NCI-H510A treated with DMSO at 0.1 percent for 48 hours (cell line): Measurements from ENCODE around the gene SELPLG.
"Not testable (repeated sequence)": the region's sequence is repeated elsewhere in the genome, so short reads cannot be mapped to it uniquely, and the experiment has no call there.

Source experiments
- DNase-seq: peaks from one replicate; lab custom pipeline; 2025; lab: John Stamatoyannopoulos, UW

The SELPLG gene

GRCh38 chr12:108655812-108656175, 22.1 kb upstream of the SELPLG start:
- DNase-seq: not testable (repeated sequence)

DNA sequence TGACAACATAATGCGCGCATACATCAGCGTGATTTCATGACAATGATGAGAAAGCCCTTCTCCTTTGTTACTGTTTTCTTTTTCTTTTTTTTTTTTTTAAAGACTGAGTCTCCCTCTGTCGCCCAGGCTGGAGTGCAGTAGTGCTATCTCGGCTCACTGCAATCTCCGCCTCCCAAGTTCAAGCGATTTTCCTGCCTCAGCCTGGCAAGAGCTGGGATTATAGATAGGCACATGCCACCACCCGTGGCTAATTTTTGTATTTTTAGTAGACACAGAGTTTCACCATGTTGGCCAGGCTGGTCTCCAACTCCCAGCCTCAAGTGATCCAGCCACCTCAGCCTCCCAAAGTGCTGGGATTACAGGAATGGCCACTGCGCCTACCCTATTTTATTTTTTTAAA, 20.9 kb upstream of the SELPLG start:
- not testable (repeated sequence) for DNase-seq

DNA sequence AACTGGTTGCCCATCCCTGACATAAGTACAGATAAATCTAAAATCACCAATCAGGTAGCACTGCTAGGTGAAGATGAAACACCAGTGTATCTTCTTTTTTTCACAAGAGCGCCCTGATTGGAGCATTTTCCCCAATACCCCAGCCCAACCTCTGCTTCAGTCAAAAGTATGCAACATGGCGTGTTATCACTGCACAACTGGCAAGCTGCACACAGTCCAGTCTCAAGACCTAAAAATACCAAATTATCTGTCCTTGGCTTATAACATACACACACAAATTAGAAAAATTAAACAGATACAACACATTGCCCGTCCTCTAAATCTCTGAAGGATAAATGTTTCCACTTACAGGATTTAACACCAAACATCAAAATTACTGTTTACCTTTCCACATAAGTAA, 20.2 kb upstream of the SELPLG start:
- DNase-seq: no peak

DNA sequence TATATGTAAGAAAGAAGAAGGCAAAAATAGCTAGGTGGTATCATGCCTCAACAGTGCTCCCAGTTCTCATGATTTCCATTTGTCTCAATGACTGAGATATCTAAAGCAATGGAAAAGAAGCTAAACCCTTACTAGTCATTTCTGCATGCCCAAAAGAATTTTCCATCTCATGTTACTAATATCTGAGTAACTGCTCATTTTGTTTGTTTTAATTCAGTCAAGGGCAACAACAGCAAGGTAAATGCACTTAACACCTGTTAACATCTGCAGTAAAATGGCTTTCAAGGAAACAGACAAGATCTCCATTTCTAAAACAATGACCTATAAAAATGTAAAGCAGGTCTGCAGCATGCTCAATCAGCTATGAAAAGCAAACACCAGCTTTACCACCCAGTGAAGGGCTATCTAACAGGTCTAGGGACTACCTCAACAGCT, 19.4 kb upstream of the SELPLG start:
- DNase-seq: peak; percentile 84

GRCh38 chr12:108650083-108650482, 16.4 kb upstream of the SELPLG start:
- no peak for DNase-seq

DNA sequence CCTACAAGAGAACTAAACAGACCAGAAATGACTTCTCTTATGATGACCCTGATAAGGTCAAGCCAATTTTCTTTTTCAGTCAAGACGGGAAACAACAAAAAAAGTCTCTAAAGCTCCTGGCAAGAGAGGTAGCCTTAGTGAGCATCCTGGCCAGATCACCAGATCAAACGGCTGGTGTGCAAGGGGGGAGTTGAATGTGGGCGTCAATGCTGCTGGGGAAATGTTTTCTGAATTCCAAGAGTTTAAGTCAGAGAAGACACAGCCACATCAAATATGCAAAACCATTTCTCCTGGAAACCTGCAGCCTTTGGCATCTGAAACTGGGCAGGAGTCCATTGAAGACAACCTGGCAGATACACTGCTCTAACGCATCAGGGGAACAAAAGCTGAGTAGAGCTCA, 16.0 kb upstream of the SELPLG start:
- no peak for DNase-seq

DNA sequence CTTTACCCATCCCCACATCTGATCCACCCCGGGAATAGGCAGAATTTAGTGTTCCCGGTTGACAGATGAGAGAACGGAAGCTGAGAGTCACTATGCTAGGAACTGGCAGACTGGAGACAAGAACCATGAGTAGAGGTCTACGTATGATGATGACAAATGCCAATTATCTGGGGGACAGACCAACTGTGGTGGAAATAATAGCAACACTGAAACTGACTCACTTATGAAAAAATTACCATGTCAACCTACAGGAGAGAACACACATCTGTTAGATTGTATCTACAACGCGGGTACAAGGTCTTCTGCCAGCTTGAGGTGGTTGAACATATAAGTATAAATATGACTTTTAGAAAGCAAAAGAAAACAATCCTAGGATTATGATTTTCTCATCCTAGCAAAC, 15.4 kb upstream of the SELPLG start:
- DNase-seq: no peak

- DNase-seq: no peak
These were observed 14.7 kb upstream of the SELPLG start for GRCh38 chr12:108648371-108648770.

DNA sequence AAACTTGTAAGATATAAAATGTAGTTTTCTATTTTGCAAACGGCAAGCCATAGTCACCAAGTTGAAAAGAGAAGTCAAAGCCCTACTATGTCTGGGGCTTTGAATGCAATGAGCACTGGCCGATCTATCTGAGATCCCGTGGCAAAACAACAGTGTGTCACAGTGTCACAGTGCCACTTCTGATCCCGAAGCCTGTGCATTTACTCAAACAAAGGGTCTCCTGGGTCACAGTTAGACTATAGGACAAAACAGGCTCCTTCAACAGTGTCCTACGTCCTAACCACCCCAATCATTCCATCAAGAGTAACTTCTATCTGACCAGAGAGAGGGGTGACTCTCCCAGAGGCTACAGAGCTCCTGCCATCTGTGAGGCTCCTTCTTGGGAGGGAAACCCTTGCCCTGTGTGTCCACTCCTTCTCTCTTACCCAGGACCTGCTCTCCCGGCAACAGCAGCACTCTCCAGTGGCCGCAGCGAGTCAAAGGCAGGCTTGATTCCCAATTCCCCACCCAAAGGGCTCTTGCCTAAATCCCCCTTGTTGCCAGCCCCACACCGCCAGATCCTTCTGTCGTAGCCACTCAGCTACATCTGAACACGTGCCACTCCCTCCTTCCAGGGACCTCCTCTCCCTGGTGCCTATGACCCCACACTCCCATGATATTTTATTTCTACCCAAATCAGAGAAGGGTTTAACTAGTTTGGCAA, 14.0 kb upstream of the SELPLG start:
- DNase-seq: no peak

DNA sequence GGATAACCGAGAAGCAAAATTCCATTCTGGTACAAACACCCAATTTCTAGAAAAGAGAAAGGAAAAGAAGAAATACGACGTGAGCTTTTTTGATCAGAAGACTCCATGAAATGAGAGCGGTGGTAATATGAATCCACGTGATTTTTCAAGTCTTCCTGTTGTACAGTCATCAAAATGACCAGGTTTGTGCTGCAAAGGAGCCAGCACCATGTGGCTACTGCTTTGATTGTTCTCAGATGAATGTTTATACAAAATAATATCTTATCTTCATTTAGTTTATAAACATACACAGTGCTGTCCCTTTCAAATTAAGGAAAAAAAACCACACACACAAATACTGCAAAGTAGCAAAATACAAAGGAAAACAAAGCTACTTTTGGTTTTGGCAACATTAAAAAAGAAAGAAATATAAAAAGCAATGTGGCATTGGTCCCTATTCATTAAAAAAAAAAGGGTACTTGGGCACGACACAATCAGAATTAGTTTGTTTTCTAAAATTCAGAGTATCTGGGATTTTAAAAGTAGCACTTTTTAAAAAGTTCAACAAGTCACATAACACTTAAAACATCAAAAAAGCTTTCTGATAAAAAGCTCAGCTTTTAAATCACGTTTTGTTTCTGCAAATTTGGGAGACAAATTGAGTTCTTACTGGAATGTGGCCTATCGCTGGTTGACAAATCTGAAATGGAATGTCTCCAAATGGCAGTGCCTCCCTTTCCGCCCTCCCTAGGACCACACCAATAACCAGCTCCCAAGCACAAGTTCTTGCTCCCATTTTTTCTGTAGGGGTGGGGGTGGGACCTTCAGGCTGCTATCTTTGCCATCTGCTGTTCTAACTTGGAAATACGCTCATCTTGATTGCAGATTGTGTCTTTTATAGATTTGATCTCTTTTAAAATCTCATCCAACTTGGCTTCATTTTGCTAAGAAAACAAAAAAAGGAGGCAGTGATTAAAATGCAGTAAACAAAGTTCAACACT, 13.2 kb upstream of the SELPLG start:
- DNase-seq: no peak

GRCh38 chr12:108645686-108646599, 12.2 kb upstream of the SELPLG start:
- no peak for DNase-seq

DNA sequence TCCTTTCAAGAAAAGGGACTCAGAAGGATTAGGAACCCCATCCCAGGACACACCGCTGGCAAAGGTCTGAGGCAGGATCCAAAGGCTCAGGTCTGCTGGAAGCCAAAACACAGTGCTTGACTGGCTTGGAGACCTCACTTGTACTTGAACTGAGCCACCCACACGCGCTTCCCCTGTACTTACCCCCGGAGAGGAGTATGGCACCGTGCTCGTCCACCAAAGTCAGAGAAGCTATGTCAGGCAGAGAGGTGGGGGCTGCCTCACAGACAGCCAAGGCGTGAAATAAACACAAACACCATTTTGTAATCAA, 11.1 kb upstream of the SELPLG start:
- no peak for DNase-seq

DNA sequence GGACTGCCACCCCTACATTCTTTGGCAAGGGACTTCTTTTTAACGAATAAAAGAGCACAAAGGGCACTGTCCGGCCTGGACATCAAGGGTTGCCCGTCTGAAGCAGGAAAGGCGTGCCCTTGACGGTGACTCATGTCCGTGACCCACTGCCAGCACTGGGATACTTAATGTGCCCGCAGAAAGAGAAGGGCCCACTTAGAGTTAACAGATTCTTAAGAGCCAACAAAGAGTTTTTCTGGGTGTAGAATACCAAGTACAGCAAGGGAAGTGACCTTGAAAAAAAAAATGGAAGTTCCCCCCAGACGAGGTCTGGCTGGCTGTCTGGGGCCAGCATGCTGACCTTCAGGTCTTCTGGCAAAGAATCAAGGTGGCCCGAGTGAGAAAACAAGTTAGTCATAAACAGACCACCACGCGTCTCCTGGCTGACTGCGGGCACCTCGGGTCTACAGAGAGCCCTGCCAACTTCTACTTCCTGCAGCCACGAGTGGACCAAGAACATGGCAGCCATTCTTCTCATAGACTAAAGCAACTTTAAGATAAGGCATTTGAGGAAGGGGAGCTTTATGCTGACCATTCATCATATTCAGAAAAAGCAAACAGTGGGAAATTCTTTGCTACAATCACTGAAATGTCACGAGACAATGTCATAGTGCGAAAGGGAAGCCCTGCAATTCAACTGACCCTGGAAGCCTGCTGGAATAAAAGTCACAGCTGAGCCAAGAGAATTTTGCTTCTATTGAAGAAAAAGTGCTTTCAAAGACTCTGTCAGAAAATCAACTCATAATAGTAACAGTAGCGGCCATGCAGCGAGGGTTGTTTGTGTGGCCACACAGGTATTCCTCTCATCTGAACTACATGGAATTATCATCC, 10.5 kb upstream of the SELPLG start:
- no peak for DNase-seq

GRCh38 chr12:108642899-108643654, 9.4 kb upstream of the SELPLG start:
- peak; percentile 39 for DNase-seq

- peak; percentile 95 for DNase-seq
These were observed 8.7 kb upstream of the SELPLG start for GRCh38 chr12:108642269-108642870.

DNA sequence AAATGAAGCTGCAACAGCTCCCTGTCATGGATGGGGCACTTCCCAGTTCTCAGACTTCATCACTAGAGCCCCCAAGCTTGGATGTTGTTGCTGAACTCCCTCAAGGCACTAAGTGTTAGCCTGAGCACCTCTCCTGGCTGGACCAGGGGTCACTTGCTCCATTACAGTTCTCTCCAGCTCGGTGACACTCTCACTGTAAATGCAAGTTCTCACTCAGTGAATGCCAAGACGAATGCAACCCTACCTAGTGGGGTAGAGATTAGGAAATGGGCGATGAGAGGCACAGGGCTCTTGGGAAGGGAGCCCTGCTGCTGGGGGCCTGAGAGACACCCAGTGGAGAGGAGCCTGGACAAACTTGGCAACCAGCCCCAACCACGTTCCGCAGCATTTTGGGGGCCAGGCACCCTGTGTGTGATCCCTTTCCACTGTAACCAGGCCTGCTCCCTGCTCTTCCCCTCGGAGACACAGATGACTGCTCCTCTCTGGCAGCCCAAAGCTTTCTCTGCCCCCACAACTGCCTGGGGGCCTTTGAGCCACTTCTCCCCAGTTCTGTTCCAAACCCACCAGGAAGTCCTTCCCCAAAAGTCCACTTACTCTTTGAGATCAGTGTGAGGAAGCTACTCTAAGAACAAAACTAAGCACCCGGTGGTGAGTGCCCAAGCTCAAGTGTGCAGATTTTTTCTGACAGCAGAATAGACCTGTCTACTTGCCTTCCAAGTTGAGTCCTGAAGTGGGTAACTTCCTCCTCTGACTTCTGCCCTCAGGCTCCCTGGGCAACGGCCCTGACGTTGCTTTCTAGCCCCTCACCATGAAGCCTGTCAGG, 8.0 kb upstream of the SELPLG start:
- no peak for DNase-seq

GRCh38 chr12:108640802-108641445, 7.2 kb upstream of the SELPLG start:
- DNase-seq: no peak

- no peak for DNase-seq
These were observed 5.5 kb upstream of the SELPLG start for GRCh38 chr12:108638997-108639822.
